OCI-LY3 (cell line): ENCODE results near the gene WDR5B.

Source experiments
- CTCF ChIP-seq: fragments of 200-600, 300-600 bp; sonication (generic); IDR thresholded peaks from 2 replicates; pipeline ENCODE4 v1.5.1; 2014; ENCODE audit warnings: antibody characterized with exemption, low read length, low read depth
- EZH2phosphoT487 ChIP-seq: fragments of 200-600 bp; shearing (Covaris generic); IDR thresholded peaks from 2 replicates; pipeline ENCODE4 v1.6.1; 2018; ENCODE audit warnings: antibody characterized with exemption, mixed run types, low read depth

- no peak for TF ChIP-seq CTCF
- TF ChIP-seq EZH2phosphoT487, result no peak
Observed at GRCh38 chr3:122365073-122365472, 50.8 kb downstream of the WDR5B start.
